ENCODE data around the gene NHS. TPM values are rescaled to one million over a fixed set of nuclear protein-coding genes. Genes with fewer than 3 reads are reported as not detected.

The NHS gene
- total RNA-seq, 1 donor from 2014 or later = 12.1 TPM

DNA sequence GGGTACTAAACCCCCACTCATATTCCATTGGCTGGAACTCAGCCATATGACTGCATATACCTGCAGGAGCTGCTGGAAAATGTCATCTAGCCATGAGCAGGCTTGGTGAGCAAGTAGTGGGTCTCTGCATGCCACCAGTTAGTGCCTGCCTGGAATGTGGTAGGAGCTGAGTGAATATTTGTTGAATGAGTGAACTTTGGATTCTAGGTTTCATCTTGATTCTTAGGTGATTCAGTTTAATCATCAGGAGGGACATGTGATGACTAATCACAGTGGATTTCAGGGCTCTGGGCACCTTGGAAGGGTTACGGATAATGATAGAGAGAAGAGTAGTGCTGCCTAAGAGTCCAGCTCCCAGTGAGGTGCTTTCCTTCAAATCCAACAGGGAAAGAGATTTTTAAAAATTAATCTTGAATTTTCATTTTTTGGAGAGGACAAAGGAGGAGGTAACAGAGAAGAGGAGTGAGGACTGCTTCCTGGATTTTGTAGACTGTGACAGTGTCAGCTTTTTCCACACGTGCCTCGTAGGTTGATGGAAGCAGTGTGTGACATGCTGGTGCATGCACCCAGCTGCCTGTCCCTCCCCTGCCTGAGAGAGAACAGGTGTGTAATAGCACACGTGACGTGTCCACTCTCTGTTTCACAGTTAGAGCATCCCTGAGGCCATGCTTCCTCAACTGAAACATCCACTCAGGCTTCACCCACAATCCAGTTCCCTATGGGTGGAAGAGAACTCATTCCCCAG, 30.4 kb downstream of the NHS start:
- no peak for DNase-seq (ENCODE audit: low spot score)
- Mint-ChIP-seq H3K36me3 (no peaks in the 10 kb centered on the region), H3K27me3 (ENCODE audit: insufficient read depth, low read depth) (peaks cover 3% of the 10 kb centered on the region), H3K9me3 (peaks cover 9% of the 10 kb centered on the region), H3K27ac (no peak overlapping the region), H3K4me3 (no peak overlapping the region), H3K4me1 (peaks cover 14% of the 10 kb centered on the region)
- peaks cover 5% of the 10 kb centered on the region for H3K9me3 ChIP-seq (ENCODE audit: low read depth)
- TF ChIP-seq, protein P1, sequence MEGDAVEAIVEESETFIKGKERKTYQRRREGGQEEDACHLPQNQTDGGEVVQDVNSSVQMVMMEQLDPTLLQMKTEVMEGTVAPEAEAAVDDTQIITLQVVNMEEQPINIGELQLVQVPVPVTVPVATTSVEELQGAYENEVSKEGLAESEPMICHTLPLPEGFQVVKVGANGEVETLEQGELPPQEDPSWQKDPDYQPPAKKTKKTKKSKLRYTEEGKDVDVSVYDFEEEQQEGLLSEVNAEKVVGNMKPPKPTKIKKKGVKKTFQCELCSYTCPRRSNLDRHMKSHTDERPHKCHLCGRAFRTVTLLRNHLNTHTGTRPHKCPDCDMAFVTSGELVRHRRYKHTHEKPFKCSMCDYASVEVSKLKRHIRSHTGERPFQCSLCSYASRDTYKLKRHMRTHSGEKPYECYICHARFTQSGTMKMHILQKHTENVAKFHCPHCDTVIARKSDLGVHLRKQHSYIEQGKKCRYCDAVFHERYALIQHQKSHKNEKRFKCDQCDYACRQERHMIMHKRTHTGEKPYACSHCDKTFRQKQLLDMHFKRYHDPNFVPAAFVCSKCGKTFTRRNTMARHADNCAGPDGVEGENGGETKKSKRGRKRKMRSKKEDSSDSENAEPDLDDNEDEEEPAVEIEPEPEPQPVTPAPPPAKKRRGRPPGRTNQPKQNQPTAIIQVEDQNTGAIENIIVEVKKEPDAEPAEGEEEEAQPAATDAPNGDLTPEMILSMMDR (IDR thresholded peaks at IDR 0.05) = no peak
- TF ChIP-seq EZH2phosphoT487 (IDR thresholded peaks at IDR 0.05) = no peak
- no peak for TF ChIP-seq EZH2 (IDR thresholded peaks at IDR 0.05)
- H3K27me3 ChIP-seq = no peaks in the 10 kb centered on the region
- no peaks in the 10 kb centered on the region for H4K20me1 ChIP-seq (ENCODE audit: low read depth)
- no peaks in the 10 kb centered on the region for H3K79me2 ChIP-seq (ENCODE audit: low read depth)
- H3K4me2 ChIP-seq = no peak overlapping the region
- H3K4me3 ChIP-seq = no peak overlapping the region
- peaks cover 9% of the 10 kb centered on the region for H3K4me1 ChIP-seq
- H3K27ac ChIP-seq = no peak overlapping the region
- no peaks in the 10 kb centered on the region for H3K36me3 ChIP-seq
- H3K9ac ChIP-seq = no peak overlapping the region
- no peak overlapping the region for H2AFZ ChIP-seq (replicated peaks)
- H3F3A ChIP-seq (ENCODE audit: low read depth) = peaks cover 12% of the 10 kb centered on the region

DNA sequence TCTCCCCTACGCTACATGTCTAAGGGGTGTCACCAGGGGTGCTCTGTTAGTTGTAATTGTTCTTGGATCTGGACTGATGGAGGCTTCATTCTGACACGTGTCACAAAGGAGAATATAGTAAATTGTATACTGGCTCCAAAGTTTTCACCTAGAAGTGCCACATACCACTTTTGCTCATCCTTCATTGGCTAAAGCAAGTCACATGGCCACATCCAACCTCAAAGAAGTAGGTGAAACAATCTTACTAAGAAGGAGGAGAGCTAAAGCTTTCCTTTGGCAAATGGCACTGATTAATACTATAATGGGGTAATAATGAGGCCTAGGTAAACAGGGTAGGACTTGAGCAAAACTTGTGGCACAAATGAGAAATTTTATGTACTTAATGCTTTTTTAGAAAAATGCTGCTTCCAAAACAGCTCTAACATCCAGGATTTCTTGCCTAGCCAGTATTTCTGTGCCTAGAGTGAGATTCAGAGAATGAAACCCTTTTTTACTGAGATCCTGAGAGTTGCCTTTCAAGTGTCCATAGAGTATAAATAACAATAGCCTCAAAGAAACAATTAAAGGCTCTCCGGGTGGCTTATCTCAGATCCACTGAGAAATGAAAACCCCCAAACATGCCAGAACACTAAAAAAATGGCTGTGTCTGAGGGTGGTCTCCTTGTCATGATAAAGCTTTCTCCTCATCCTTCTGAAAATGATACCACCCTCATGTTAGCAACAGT, 34.7 kb downstream of the NHS start:
- H3K4me2 ChIP-seq = peak overlapping the region; percentile 23
- Mint-ChIP-seq H3K36me3 (no peaks in the 10 kb centered on the region), H3K4me3 (no peak overlapping the region), H3K27ac (no peak overlapping the region), H3K9me3 (peaks cover 6% of the 10 kb centered on the region), H3K27me3 (ENCODE audit: insufficient read depth, low read depth) (no peaks in the 10 kb centered on the region), H3K4me1 (peaks cover 51% of the 10 kb centered on the region)
- H3K79me2 ChIP-seq (ENCODE audit: low read depth) = no peaks in the 10 kb centered on the region
- H3K9me3 ChIP-seq (ENCODE audit: low read depth) = no peaks in the 10 kb centered on the region
- no peak overlapping the region for H3K9ac ChIP-seq
- no peaks in the 10 kb centered on the region for H4K20me1 ChIP-seq (ENCODE audit: low read depth)
- no peak overlapping the region for H2AFZ ChIP-seq (replicated peaks)
- H3K4me3 ChIP-seq = no peak overlapping the region
- DNase-seq (ENCODE audit: low spot score) = peak; percentile 11
- no peaks in the 10 kb centered on the region for H3K36me3 ChIP-seq
- no peaks in the 10 kb centered on the region for H3K27me3 ChIP-seq
- TF ChIP-seq EZH2phosphoT487 (IDR thresholded peaks at IDR 0.05) (no peak), EZH2 (IDR thresholded peaks at IDR 0.05) (no peak)
- TF ChIP-seq, protein P1 (IDR thresholded peaks at IDR 0.05) = no peak
- no peak overlapping the region for H3K27ac ChIP-seq
- peaks cover 12% of the 10 kb centered on the region for H3F3A ChIP-seq (ENCODE audit: low read depth)
- peaks cover 19% of the 10 kb centered on the region for H3K4me1 ChIP-seq

DNA sequence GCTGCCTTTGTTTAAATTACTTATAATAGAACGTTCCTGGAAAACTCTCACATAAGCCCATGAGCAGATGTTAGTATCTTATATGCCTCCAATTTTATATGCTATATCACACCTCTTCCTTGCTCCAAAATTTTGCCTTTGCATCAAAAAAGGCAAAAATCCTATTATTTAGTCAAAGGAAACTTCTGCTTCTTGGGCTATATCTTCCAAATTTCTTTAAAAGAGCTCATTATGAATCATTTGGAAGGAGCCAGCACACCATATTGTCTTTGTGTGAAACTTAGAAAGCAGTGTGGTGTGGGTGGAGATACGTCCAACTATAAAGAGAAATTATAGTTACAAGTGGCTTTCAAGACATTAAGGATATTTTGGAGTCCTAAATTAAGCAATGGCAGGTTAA, 35.7 kb downstream of the NHS start:
- Histone ChIP-seq H3K9ac (no peak overlapping the region), H3K4me2 (peak overlapping the region; percentile 23), H3K4me3 (no peak overlapping the region), H2AFZ (replicated peaks) (no peak overlapping the region), H3K9me3 (ENCODE audit: low read depth) (no peaks in the 10 kb centered on the region), H3K36me3 (no peaks in the 10 kb centered on the region), H3K27ac (no peak overlapping the region), H4K20me1 (ENCODE audit: low read depth) (no peaks in the 10 kb centered on the region), H3K27me3 (no peaks in the 10 kb centered on the region), H3K79me2 (ENCODE audit: low read depth) (no peaks in the 10 kb centered on the region), H3F3A (ENCODE audit: low read depth) (peaks cover 12% of the 10 kb centered on the region), H3K4me1 (peaks cover 29% of the 10 kb centered on the region)
- no peak for DNase-seq (ENCODE audit: low spot score)
- H3K4me1 Mint-ChIP-seq = peaks cover 60% of the 10 kb centered on the region
- H3K36me3 Mint-ChIP-seq = no peaks in the 10 kb centered on the region
- H3K27me3 Mint-ChIP-seq (ENCODE audit: insufficient read depth, low read depth) = no peaks in the 10 kb centered on the region
- no peak overlapping the region for H3K4me3 Mint-ChIP-seq
- no peak overlapping the region for H3K27ac Mint-ChIP-seq
- TF ChIP-seq, protein P1 (IDR thresholded peaks at IDR 0.05) = no peak
- TF ChIP-seq EZH2 (IDR thresholded peaks at IDR 0.05) (no peak), EZH2phosphoT487 (IDR thresholded peaks at IDR 0.05) (no peak)
- H3K9me3 Mint-ChIP-seq = peaks cover 6% of the 10 kb centered on the region

Measured in neural progenitor cell (in vitro differentiated cells).